ENCODE data around the gene RNFT2.

The RNFT2 gene

GRCh38 chr12:116839287-116839830 lies 101.2 kb downstream of the RNFT2 start:
- no peak for DNase-seq

GRCh38 chr12:116843085-116843484 lies 105.0 kb downstream of the RNFT2 start:
- no peak for DNase-seq

GRCh38 chr12:116849216-116849615 lies 111.1 kb downstream of the RNFT2 start:
- no peak for DNase-seq

GRCh38 chr12:116852303-116852702 lies 114.2 kb downstream of the RNFT2 start:
- no peak for DNase-seq

GRCh38 chr12:116853507-116853906 lies 115.4 kb downstream of the RNFT2 start:
- DNase-seq, result no peak

- no peak for DNase-seq
Observed at GRCh38 chr12:116855744-116856470, 117.8 kb downstream of the RNFT2 start.

GRCh38 chr12:116856729-116857128 lies 118.6 kb downstream of the RNFT2 start:
- no peak for DNase-seq

- DNase-seq, result no peak
Observed at GRCh38 chr12:116859079-116859478, 121.0 kb downstream of the RNFT2 start.

GRCh38 chr12:116860263-116860662 lies 122.1 kb downstream of the RNFT2 start:
- DNase-seq, result no peak

GRCh38 chr12:116861320-116861719 lies 123.2 kb downstream of the RNFT2 start:
- peak; percentile 13 for DNase-seq

GRCh38 chr12:116862167-116862566 lies 124.1 kb downstream of the RNFT2 start:
- no peak for DNase-seq

GRCh38 chr12:116863275-116863767 lies 125.2 kb downstream of the RNFT2 start:
- DNase-seq, result no peak

- DNase-seq, result no peak
Observed at GRCh38 chr12:116864371-116865160, 126.5 kb downstream of the RNFT2 start.

GRCh38 chr12:116867523-116867922 lies 129.4 kb downstream of the RNFT2 start:
- no peak for DNase-seq

GRCh38 chr12:116870306-116870705 lies 132.2 kb downstream of the RNFT2 start:
- DNase-seq, result no peak

- DNase-seq, result no peak
Observed at GRCh38 chr12:116874324-116874995, 136.3 kb downstream of the RNFT2 start.

- DNase-seq, result no peak
Observed at GRCh38 chr12:116876151-116876869, 138.2 kb downstream of the RNFT2 start.

- DNase-seq, result no peak
Observed at GRCh38 chr12:116878567-116879508, 140.7 kb downstream of the RNFT2 start.

GRCh38 chr12:116879509-116880212 lies 141.5 kb downstream of the RNFT2 start:
- no peak for DNase-seq

- no peak for DNase-seq
Observed at GRCh38 chr12:116880213-116880816, 142.2 kb downstream of the RNFT2 start.

Measured in central memory CD4-positive, alpha-beta T cell (primary cell).